Suprapubic skin (tissue), 4 donors: ENCODE measurements around the gene LSP1. TPM values are rescaled to one million over a fixed set of nuclear protein-coding genes. Genes with fewer than 3 reads are reported as not detected.

Experiments used
- DNase-seq, 2 donors: peaks; one replicate each; pipeline ENCODE4 v3.0.0-alpha.2; 2019; ENCODE audit warnings: low spot score in 2 of 2
- H3K27ac ChIP-seq: fragments of 200-600 bp; sonication (generic); one replicate; pipeline ENCODE4 v1.5.1; 2019
- H3K27me3 ChIP-seq: fragments of 200-600 bp; sonication (generic); one replicate; pipeline ENCODE4 v1.5.1; 2019
- H3K36me3 ChIP-seq: fragments of 200-600 bp; sonication (generic); one replicate; pipeline ENCODE4 v1.5.1; 2019
- H3K4me1 ChIP-seq: fragments of 200-600 bp; sonication (generic); one replicate; pipeline ENCODE4 v1.5.1; 2019
- H3K4me3 ChIP-seq: fragments of 200-600 bp; sonication (generic); one replicate; pipeline ENCODE4 v1.5.1; 2019; ENCODE audit warnings: mild to moderate bottlenecking
- H3K9me3 ChIP-seq: fragments of 200-600 bp; sonication (generic); one replicate; pipeline ENCODE4 v1.5.1; 2019
- CTCF ChIP-seq, 2 donors: fragments of 200-600 bp in 1 of 2; fragments of 450-650 bp in 1 of 2; sonication (generic) in 1 of 2; IDR thresholded peaks; one replicate each; pipeline ENCODE4 v1.5.1; 2016 to 2019; ENCODE audit warnings: antibody characterized with exemption in 2 of 2, mild to moderate bottlenecking in 1 of 2, moderate library complexity in 1 of 2
- EP300 ChIP-seq: sonication (generic); formaldehyde crosslinking; IDR thresholded peaks from one replicate; pipeline ENCODE4 v1.6.1; 2017; ENCODE audit warnings: antibody characterized with exemption
- POLR2A ChIP-seq, 2 donors: fragments of 450-650 bp; IDR thresholded peaks; one replicate each; pipeline ENCODE4 v1.6.1; 2017; ENCODE audit warnings: antibody characterized with exemption in 2 of 2, mild to moderate bottlenecking in 2 of 2, moderate library complexity in 2 of 2
- POLR2AphosphoS5 ChIP-seq, 3 donors: sonication (generic); formaldehyde crosslinking; IDR thresholded peaks; one replicate each; pipeline ENCODE4 v1.6.1; 2017; ENCODE audit warnings: antibody characterized with exemption in 3 of 3
- WGBS: methylation state at CpG from one replicate; pipeline ENCODE4 v1.1.5; 2018; 5-methylcytosine and 5-hydroxymethylcytosine counted together
- total RNA-seq, 4 donors: library from RNA; depleted of rRNA; stranded (reverse); fragments of >200 nt; gene quantifications; one replicate each; pipeline ENCODE4 v1.1.0, GENCODE V29; 2016

The LSP1 gene
- total RNA-seq, 4 donors from 2014 or later = 70.4 to 134 (median 107) TPM

GRCh38 chr11:1879342-1879940, 26.6 kb downstream of the LSP1 start:
- peaks cover 80% of the 10 kb centered on the region for H3K4me1 ChIP-seq
- H3K27ac ChIP-seq = peak overlapping the region; percentile 90
- no peaks in the 10 kb centered on the region for H3K27me3 ChIP-seq
- no peak overlapping the region for H3K4me3 ChIP-seq
- peaks cover 15% of the 10 kb centered on the region for H3K36me3 ChIP-seq
- no peaks in the 10 kb centered on the region for H3K9me3 ChIP-seq
- TF ChIP-seq POLR2A (IDR thresholded peaks at IDR 0.05) (no peak), CTCF (IDR thresholded peaks at IDR 0.05) (no peak), POLR2AphosphoS5 (IDR thresholded peaks at IDR 0.05) (no peak), EP300 (no peak)
- DNase-seq = peak; percentile 54 to 60
- 84% methylated on average over 10 of the region's 13 CpGs for WGBS

GRCh38 chr11:1879941-1880720, 27.2 kb downstream of the LSP1 start:
- DNase-seq = peak; percentile 88 to 92
- H3K4me3 ChIP-seq = no peak overlapping the region
- TF ChIP-seq POLR2AphosphoS5 (IDR thresholded peaks at IDR 0.05) (peak in 1 of 3 donors; percentile 34), EP300 (no peak)
- H3K9me3 ChIP-seq = no peaks in the 10 kb centered on the region
- no peaks in the 10 kb centered on the region for H3K27me3 ChIP-seq
- H3K27ac ChIP-seq = peak overlapping the region; percentile 90
- H3K36me3 ChIP-seq = peaks cover 21% of the 10 kb centered on the region
- H3K4me1 ChIP-seq = peaks cover 74% of the 10 kb centered on the region
- WGBS = 58% methylated on average over 13 of the region's 32 CpGs

- Histone ChIP-seq H3K36me3 (peaks cover 27% of the 10 kb centered on the region), H3K27me3 (no peaks in the 10 kb centered on the region), H3K4me3 (no peak overlapping the region), H3K27ac (peak overlapping the region; percentile 90), H3K4me1 (peaks cover 66% of the 10 kb centered on the region), H3K9me3 (no peaks in the 10 kb centered on the region)
- TF ChIP-seq POLR2A (IDR thresholded peaks at IDR 0.05) (no peak), CTCF (IDR thresholded peaks at IDR 0.05) (no peak), POLR2AphosphoS5 (IDR thresholded peaks at IDR 0.05) (no peak), EP300 (no peak)
- 87% methylated on average over 3 of the region's 9 CpGs for WGBS
- DNase-seq = peak in 1 of 2 donors; percentile 61
Measured at GRCh38 chr11:1880746-1881441, 28.0 kb downstream of the LSP1 start.

GRCh38 chr11:1881442-1882264, 28.8 kb downstream of the LSP1 start:
- DNase-seq = peak; percentile 73 to 82
- no peak for TF ChIP-seq POLR2A (IDR thresholded peaks at IDR 0.05)
- TF ChIP-seq EP300 = no peak
- no peak for TF ChIP-seq CTCF (IDR thresholded peaks at IDR 0.05)
- TF ChIP-seq POLR2AphosphoS5 (IDR thresholded peaks at IDR 0.05) = no peak
- H3K27ac ChIP-seq = peak overlapping the region; percentile 90
- 45% methylated on average over 18 of the region's 43 CpGs for WGBS
- H3K4me3 ChIP-seq = no peak overlapping the region
- H3K27me3 ChIP-seq = no peaks in the 10 kb centered on the region
- no peaks in the 10 kb centered on the region for H3K9me3 ChIP-seq
- H3K36me3 ChIP-seq = peaks cover 35% of the 10 kb centered on the region
- H3K4me1 ChIP-seq = peaks cover 58% of the 10 kb centered on the region
